AG10803 (cell line): ENCODE data around the gene FYN.

Experiments
- DNase-seq: peaks from one replicate; pipeline ENCODE4 v3.0.0; 2010; ENCODE audit warnings: low read depth
- H3K4me3 ChIP-seq: 2 replicates; pipeline ENCODE4 v1.5.1; 2011; ENCODE audit warnings: mild to moderate bottlenecking, low read length, control low read depth
- TF ChIP-seq, protein P1 (sequence below): conservative IDR thresholded peaks from 2 replicates; pipeline ENCODE4 v1.5.1; 2011; ENCODE audit warnings: mild to moderate bottlenecking, low read length, control low read depth, inconsistent platforms

Gene FYN

DNA sequence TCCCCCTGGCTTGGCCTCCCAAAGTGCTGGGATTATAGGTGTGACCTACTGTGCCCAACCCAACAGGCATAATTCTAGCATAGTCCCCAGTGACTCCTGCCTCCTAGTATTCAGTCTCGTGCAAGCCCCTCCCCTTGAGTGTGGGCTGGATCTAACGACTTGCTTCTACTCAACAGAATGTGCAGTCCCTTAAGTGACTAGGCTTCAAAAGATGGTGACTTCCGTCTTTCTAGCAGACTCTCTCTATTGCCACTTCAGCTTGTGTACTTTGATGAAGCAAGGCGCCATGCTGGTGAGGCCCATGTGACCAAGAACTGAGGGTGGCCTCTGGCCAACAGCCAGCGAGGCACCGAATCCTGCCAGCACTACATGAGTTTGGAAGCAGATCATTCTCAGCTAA, 157.9 kb downstream of the FYN start:
- no peak overlapping the region for H3K4me3 ChIP-seq
- no peak for DNase-seq
- TF ChIP-seq, protein P1, sequence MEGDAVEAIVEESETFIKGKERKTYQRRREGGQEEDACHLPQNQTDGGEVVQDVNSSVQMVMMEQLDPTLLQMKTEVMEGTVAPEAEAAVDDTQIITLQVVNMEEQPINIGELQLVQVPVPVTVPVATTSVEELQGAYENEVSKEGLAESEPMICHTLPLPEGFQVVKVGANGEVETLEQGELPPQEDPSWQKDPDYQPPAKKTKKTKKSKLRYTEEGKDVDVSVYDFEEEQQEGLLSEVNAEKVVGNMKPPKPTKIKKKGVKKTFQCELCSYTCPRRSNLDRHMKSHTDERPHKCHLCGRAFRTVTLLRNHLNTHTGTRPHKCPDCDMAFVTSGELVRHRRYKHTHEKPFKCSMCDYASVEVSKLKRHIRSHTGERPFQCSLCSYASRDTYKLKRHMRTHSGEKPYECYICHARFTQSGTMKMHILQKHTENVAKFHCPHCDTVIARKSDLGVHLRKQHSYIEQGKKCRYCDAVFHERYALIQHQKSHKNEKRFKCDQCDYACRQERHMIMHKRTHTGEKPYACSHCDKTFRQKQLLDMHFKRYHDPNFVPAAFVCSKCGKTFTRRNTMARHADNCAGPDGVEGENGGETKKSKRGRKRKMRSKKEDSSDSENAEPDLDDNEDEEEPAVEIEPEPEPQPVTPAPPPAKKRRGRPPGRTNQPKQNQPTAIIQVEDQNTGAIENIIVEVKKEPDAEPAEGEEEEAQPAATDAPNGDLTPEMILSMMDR: no peak

DNA sequence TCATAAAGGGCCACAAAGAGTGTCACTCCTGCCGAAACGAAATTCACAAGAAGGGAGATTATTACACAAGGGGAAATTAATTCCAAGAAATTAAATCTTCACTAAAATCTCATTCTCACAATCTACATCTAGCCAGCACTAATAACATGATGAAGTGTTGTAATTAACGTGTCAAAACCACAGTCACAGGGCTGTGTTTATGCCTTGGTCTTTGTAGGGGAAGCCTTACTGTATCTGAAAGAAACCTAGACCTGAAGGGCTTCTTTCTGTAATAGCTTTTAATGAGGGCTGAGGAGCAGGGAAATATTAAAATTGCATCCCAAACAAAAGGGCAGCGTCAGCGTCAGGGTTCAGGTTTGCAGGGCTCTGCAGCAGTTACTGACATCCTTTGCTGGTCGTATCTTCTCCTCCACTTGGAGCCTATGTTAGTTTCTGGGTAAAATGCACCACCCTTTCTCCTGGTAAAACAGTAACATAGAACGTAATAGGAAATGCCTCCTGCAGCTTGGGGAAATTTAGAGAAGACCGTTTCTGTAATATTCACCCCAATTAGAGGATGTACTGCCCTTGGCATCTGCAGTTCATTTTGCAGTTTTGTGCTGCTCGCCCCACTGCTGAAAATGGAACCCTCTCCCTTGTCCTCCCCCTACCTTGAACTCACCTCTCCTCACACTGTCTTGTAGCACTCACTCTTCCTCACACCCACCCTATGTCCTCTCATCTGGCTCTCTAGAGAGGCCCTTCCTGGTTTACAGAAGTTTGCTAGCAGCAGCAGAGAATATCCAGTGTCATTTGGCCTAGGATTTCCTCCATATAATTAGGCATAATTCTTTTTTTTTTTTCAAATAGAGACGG, 158.6 kb downstream of the FYN start:
- DNase-seq: no peak
- TF ChIP-seq, protein P1: no peak

DNA sequence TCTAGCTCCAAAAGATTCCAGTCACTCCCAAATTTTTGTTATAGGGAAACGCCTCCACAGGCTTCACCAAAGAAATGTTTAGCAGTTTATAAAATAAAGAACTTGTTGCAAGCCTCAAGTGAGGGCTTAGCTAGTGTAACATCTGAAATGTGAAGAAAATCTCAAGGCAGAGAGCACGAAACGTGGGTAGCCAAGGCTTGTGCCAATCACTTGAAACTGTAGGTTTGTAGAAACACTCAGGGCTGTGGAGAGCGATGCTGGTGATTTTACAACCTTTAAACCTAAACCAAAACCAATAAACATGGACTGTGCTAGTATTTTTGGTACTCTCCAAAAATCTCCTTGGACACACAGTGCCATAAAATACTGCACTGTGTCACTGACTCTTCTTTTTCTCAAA, 159.4 kb downstream of the FYN start:
- no peak for DNase-seq
- no peak overlapping the region for H3K4me3 ChIP-seq
- TF ChIP-seq, protein P1: no peak

More for the DNA sequence above, 158.6 kb downstream of the FYN start:
- H3K4me3 ChIP-seq: no peak overlapping the region

DNA sequence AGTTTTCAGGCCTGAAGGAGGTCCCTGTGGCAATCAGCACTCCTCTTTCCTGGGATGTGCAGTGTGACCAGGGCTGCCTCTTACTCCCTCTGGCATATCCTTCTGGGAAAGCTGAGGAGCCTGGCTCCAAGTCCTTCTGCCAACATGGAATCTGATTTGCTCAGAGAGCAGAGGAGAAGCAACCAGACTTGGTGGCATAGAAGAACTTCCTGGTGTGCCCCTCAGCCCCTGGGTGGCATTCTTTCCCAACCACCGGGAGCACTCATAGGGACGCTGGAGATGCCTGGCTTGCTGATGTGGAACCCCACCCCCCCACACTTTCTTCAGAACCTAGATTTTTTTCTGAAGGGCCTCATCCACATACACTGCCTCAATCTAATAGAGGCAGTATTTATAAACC, 160.0 kb downstream of the FYN start:
- H3K4me3 ChIP-seq: no peak overlapping the region
- DNase-seq: no peak
- TF ChIP-seq, protein P1: no peak

DNA sequence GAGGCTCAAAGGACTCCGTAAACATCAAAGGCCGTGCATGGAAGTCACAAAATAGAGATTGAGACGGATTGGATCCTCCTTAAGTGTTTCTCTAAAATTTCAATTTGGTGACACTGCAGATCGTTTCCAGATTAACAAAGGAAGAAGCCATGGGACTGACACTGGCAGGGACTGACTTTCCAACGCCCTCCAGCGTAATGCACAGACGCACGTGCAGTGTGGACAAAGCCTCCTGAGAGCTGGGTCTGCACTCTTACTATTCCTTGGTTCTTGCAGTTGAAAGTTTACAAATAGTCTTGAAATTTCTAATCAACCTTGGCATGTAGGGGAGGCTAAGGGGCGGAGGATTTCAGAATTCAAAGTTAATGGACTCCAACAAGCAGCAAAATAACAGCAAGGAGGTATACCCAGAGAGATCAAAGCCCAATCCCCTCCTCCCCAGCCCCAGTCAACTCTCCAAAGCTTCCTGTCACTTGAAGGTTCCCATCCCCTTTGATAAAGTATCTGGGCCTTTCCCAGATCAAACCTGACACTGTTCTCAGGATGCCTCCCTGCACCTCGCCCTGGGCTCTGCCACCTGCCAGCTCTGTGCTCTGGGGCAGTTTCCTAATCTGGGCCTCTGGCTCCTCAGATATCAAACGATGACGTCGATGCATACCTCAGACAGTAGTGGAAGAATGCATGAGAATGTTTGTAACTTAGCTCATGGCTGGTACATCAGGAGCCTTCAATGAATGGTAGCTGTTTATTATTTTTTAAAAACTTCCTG, 161.1 kb downstream of the FYN start:
- no peak overlapping the region for H3K4me3 ChIP-seq
- peak; percentile 85 for DNase-seq
- TF ChIP-seq, protein P1: no peak

DNA sequence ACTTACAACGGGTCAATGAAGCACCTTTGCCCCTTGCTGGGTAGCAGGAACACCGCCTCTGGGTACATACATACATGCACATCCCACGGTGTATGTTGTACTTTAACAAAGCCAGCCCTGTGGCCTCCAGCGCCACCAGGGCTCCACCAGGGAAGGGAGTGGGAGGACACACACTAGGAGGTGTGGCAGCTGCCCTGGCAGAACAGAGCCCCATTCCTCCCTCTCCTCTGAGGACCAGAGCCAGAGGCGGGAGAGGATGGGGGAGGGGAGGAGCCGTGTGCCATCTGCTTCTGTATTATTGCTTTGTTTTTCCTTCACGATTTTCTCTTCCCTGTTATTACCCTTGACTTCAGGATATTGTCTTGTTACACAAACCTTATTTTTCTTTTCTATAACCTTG, 161.8 kb downstream of the FYN start:
- TF ChIP-seq, protein P1: no peak
- DNase-seq: peak; percentile 31

DNA sequence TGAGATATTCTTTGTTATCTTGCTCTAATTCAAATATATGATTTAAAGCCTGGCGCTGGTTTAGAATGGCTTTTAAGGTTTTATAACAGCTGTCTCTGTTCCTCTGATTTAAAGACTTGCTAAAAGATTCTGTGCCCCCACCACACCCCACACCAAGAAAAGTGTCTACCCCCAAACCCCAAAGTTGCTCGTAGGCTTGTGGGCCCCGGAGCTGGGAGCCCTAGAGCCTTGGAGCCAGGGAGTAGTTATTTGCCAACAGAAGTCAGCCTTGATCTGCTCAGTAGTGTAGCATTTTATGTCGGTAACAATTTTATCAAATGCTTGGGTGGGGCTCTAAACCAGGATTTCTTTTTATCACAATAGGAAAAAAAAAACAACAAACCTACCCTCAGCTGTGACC, 162.3 kb downstream of the FYN start:
- TF ChIP-seq, protein P1: no peak
- no peak for DNase-seq
- no peak overlapping the region for H3K4me3 ChIP-seq

More for the DNA sequence above, 161.8 kb downstream of the FYN start:
- H3K4me3 ChIP-seq: no peak overlapping the region
